ENCODE measurements around the gene ADGRE2. TPM values are rescaled to one million over a fixed set of nuclear protein-coding genes. Genes with fewer than 3 reads are reported as not detected.
"Not testable (repeated sequence)": the region's sequence is repeated elsewhere in the genome, so short reads cannot be mapped to it uniquely, and the experiment has no call there.

ADGRE2 gene
- total and polyA plus RNA-seq, 12 donors = 0.11 to 47.9 (median 5.9) TPM

DNA sequence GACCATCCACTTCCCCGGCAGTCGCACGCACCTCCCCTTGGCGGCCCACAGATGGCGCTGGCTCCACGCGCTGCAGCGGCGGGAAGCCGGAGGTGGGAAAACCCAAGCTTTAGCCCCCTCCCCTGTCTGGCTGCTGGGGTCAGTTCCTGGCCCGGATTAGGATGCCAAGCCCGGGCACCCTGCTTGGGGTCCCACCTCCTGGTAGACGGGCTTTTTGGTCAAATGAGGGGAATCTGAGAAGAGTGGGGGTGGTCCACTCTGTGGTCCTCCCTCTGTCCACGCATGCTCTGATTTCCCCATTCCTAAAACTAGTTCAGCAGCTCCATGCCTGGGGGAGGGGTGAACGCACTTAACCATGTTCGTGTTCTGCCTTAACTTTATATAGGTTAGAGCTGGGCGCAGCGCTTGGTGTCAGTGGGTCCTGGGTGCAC is 8.1 kb upstream of the ADGRE2 start:
- peak in 6 of 7 donors; percentile 35 to 57 (median 42) for DNase-seq
- H3K4me3 ChIP-seq = peak overlapping the region in 1 of 4 donors; percentile 30
- TF ChIP-seq, protein P1, sequence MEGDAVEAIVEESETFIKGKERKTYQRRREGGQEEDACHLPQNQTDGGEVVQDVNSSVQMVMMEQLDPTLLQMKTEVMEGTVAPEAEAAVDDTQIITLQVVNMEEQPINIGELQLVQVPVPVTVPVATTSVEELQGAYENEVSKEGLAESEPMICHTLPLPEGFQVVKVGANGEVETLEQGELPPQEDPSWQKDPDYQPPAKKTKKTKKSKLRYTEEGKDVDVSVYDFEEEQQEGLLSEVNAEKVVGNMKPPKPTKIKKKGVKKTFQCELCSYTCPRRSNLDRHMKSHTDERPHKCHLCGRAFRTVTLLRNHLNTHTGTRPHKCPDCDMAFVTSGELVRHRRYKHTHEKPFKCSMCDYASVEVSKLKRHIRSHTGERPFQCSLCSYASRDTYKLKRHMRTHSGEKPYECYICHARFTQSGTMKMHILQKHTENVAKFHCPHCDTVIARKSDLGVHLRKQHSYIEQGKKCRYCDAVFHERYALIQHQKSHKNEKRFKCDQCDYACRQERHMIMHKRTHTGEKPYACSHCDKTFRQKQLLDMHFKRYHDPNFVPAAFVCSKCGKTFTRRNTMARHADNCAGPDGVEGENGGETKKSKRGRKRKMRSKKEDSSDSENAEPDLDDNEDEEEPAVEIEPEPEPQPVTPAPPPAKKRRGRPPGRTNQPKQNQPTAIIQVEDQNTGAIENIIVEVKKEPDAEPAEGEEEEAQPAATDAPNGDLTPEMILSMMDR (IDR thresholded peaks at IDR 0.05) = peak; percentile 75 to 88 (median 82)
- TF ChIP-seq POLR2A (IDR thresholded peaks at IDR 0.05) = no peak
- peaks cover 0 to 7% of the 10 kb centered on the region in 2 donors for H3K4me1 ChIP-seq (replicated peaks in 1 of 2)
- no peaks in the 10 kb centered on the region for H3K9me3 ChIP-seq (replicated peaks in 1 of 3)
- no peaks in the 10 kb centered on the region for H3K27me3 ChIP-seq
- 13 to 24% (median 21%) methylated on average over 4 to 18 of the region's 18 CpGs for WGBS, 4 donors
- H3K27ac ChIP-seq = peak overlapping the region in 1 of 5 donors; percentile 70
- intact Hi-C loops (cut with DNase I) = loop anchor here in 1 of 2 donors (5.0 kb wide), 1 partner anchor 101 kb away; the partner anchor contains the start of gene OR7A17
- no peaks in the 10 kb centered on the region for H3K36me3 ChIP-seq (replicated peaks in 1 of 2)

DNA sequence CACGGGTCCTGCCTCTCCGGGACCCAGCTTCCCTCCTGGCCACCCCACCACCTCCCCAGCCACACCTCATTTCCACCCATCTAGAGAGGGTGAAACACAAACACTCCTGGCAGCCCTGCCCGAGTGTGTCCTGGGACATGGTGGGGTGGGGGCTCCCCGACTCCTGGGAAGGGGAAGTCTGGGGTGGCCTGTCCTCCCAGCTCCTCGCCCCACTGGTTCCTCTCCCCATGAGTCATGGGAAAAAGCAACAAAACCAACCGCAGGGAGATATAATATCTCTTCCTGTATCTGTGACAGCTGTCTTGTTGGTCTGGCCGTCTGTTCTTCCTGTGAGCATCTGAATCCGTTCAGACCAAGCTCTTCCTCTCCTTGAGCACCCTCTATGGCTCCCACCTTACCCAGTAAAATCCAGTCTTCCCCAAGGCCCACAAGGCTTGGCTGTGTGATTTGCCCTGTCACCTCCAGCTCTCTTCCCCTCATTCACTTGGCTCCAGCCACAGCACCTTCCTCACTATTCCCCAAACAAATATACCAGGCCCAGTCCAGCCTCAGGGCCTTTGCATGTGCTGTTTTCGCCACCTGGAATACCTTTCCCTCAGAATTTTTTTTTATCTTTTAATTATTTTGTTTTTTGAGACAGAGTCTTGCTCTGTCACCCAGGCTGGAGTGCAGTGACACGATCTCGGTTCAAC is 6.9 kb upstream of the ADGRE2 start:
- not testable (repeated sequence) for H3K4me3 ChIP-seq; H3K27me3 ChIP-seq; H3K4me1 ChIP-seq (replicated peaks in 1 of 2); H3K36me3 ChIP-seq (replicated peaks in 1 of 2); H3K9me3 ChIP-seq (replicated peaks in 1 of 3)
- WGBS, 4 donors = 51 to 64% (median 56%) methylated on average over 7 to 9 of the region's 11 CpGs
- DNase-seq = peak; percentile 30 to 75 (median 41)
- intact Hi-C loops (cut with DNase I) = loop anchor here in 1 of 2 donors (5.0 kb wide), 1 partner anchor 102 kb away; the partner anchor contains the start of gene OR7A17
- H3K27ac ChIP-seq = peak overlapping the region in 3 of 5 donors; percentile 11 to 70 (median 13)

DNA sequence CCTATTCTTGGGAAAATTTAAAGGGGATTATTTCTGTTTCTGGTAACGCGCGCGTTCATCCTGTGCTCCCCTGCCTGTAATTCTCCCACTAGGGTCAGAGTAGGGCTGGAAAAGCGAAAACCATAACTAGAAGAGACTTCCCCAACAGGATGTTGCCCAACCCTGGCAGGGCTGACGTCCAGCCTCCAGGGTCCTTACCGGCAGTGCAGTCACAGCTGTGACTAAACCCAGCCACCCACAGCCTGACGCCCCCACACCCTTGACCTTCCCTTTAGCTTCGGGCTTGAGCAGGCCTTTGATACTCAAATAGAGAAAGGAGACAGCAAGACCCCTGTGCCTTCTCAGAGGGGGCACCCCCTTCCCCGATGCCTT is 6.4 kb upstream of the ADGRE2 start:
- H3K36me3 ChIP-seq (replicated peaks in 1 of 2); H3K4me3 ChIP-seq; H3K4me1 ChIP-seq (replicated peaks in 1 of 2); H3K27me3 ChIP-seq; H3K9me3 ChIP-seq (replicated peaks in 1 of 3): not testable (repeated sequence)
- DNase-seq = peak; percentile 41 to 83 (median 75)
- WGBS, 4 donors = 36 to 47% (median 39%) methylated on average over 9 of the region's 10 CpGs
- peak overlapping the region in 4 of 5 donors; percentile 11 to 70 (median 30) for H3K27ac ChIP-seq
- intact Hi-C loops (cut with DNase I) = loop anchor here in 1 of 2 donors (5.0 kb wide), 1 partner anchor 103 kb away; the partner anchor contains the start of gene OR7A17

DNA sequence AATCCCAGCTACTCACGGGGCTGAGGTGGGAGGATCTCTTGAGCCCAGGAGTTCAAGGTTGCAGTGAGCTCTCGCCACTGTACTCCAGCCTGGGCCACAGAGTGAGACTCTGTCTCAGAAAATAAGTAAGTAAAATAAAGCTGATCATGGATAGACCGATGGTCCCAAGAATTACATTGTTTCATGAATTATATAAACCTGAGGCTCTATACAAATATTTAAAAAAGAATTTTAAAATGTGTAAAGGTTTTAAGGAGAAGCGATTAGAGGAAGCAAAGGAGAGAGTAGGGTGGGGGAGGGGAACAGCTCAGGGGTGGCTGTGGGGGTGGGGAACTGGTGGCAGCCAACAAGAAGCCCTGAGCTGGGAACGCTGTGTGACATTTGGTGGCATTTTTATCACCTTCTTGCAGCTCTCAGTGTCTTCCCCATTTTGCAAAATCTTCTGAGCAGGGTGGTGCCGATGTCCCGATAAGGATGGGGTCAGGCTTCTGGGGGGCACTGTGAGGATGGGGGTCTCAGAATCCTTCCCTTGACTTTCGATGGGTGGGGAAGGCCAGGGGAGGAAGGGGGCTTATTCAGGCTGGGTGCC is 5.1 kb upstream of the ADGRE2 start:
- H3K4me1 ChIP-seq (replicated peaks in 1 of 2); H3K36me3 ChIP-seq (replicated peaks in 1 of 2); intact Hi-C loops (cut with DNase I); H3K4me3 ChIP-seq; H3K9me3 ChIP-seq (replicated peaks in 1 of 3); H3K27me3 ChIP-seq: not testable (repeated sequence)
- H3K27ac ChIP-seq = peak overlapping the region in 1 of 5 donors; percentile 45
- peak in 1 of 7 donors; percentile 16 for DNase-seq
- WGBS, 4 donors = 46 to 59% (median 48%) methylated on average over 5 to 8 of the region's 8 CpGs

DNA sequence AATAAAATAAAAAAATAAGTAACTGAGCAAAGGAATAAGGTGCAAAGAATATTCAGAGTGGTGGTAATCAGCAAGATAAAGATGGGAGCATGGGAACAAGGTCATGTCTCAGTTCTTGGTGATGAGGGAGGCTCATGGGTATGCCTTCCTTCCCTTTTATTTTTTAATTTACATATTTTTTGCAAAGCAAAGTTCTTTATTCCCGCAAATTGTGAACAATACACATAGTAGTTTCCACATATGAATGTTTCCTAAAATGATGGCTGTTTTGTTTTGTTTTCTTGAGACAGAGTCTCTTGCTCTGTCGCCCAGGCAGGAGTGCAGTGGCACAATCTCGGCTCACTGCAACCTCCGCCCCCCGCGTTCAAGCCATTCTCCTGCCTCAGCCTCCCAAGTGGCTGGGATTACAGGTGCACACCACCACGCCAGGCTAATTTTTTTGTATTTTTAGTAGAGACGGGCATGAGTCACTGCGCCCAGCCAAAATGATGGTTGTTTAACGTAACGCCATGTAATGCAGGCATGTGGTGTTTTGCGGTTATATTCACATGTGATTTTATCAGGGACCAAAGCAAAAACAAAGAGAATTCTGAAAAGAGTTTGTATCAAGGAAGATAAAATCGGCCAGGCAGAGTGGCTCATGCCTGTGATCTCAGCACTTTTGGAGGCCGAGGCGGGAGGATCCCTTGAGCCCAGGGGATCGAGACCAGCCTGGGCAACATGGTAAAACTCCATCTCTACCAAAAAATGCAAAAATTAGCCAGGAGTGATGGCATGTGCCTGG is 4.5 kb upstream of the ADGRE2 start:
- H3K4me3 ChIP-seq = no peak overlapping the region
- no peaks in the 10 kb centered on the region for H3K36me3 ChIP-seq (replicated peaks in 1 of 2)
- intact Hi-C loops (cut with DNase I) = no loop called here
- H3K9me3 ChIP-seq (replicated peaks in 1 of 3) = no peaks in the 10 kb centered on the region
- no peak for TF ChIP-seq POLR2A (IDR thresholded peaks at IDR 0.05)
- TF ChIP-seq, protein P1 (IDR thresholded peaks at IDR 0.05) = no peak
- no peaks in the 10 kb centered on the region for H3K27me3 ChIP-seq
- DNase-seq = no peak
- H3K27ac ChIP-seq = peak overlapping the region in 1 of 5 donors; percentile 29
- peaks cover 0 to 7% of the 10 kb centered on the region in 2 donors for H3K4me1 ChIP-seq (replicated peaks in 1 of 2)
- WGBS, 4 donors = 87 to 90% (median 89%) methylated on average over 16 of the region's 16 CpGs

DNA sequence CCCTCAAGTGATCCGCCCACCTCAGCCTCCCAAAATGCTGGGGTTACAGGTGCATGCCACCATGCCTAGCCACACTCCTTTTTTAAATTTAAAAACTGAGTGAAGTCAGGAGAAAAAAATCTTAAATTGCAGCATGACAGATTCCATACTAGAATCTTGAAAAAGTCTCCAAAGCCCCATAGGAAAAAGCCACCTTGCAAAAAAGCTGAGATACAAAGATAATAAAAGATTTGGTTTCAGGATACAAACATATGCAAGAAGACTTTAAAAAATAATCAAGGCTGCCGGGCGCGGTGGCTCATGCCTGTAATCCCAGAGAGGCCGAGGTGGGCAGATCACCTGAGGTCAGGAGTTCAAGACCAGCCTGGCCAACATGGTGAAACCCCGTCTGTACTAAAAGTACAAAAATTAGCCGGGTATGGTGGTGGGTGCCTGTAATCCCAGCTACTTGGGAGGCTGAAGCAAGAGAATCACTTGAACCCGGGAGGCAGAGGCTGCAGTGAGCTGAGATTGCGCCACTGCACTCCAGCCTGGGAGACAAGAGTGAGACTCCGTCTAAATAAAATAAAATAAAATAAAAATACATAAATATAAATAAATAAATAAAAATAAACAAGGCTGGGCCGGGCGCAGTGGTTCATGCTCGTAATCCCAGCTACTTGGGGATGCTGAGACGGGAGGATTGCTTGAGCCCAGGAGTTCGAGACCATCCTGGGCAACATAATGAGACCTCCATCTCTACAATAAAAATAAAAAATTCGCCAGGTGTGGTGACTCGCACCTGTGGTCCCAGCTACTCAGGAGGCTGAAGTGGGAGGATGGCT is 3.6 kb upstream of the ADGRE2 start:
- intact Hi-C loops (cut with DNase I); H3K27me3 ChIP-seq; H3K4me1 ChIP-seq (replicated peaks in 1 of 2); H3K4me3 ChIP-seq; H3K9me3 ChIP-seq (replicated peaks in 1 of 3); H3K36me3 ChIP-seq (replicated peaks in 1 of 2); DNase-seq; H3K27ac ChIP-seq: not testable (repeated sequence)
- WGBS, 4 donors = 90 to 92% (median 91%) methylated on average over 17 of the region's 17 CpGs

DNA sequence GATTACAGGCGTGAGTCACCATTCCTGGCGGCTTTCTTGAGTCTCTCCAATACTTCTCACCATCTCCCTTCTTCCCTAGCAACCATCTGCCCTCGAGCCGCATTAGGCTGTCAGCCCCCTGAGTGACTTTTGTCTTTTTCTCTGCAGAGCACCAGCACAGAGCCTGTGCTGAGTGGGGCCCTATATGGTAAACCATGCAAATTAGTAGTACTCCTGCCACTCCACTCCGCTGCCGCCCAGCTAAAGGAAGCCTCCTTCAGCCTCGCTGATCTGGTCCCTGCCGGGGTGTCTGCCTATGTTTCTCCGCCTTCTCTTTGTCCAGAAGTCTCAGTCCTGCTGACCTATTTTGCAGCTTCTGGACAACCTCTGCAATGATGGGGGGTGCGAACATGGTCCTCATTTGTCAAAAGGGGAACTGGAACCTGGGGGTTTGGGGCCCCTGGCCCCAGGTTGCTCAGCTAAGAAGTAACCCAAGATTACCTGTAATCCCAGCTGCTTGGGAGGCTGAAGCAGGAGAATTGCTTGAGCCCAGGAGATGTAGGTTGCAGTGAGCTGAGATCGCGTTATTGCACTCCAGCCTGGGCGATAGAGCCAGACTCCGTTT is 2.4 kb upstream of the ADGRE2 start:
- H3K36me3 ChIP-seq (replicated peaks in 1 of 2); DNase-seq; H3K9me3 ChIP-seq (replicated peaks in 1 of 3); H3K27me3 ChIP-seq; intact Hi-C loops (cut with DNase I); H3K4me1 ChIP-seq (replicated peaks in 1 of 2); H3K4me3 ChIP-seq; H3K27ac ChIP-seq: not testable (repeated sequence)
- WGBS, 4 donors = 68 to 80% (median 73%) methylated on average over 9 to 14 of the region's 14 CpGs
